ENCODE measurements around the gene ANKRD24.

The ANKRD24 gene

DNA sequence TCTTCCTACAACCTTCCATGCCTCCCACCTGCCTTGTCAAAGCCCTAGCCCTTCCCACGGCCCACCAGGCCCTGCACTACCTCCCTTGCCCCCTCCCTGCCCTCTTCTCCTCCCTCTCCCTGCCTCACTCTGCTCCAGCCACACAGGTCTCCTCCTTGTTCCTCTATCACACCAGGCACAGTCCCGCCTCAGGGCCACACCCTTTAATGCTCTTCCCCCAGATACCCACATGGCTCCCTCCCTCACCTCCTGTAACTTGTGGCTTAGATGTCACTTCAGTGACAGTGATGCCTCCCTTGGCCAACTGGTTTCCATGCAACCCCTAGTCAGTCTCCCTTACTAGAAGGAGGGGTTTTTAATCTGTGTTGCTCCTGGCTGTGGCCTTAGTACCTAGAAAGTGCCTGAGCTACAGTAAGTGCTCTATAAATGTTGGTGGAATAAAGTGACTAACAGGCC is 1.4 kb upstream of the ANKRD24 start:
- Histone ChIP-seq H3K27me3 (ENCODE audit: insufficient read depth, poor library complexity, severe bottlenecking) (no peaks in the 10 kb centered on the region), H3K4me3 (replicated peaks; ENCODE audit: insufficient read depth, low read length) (no peak overlapping the region; the same call in 1 of the 2 replicates), H3K27ac (replicated peaks) (no peak overlapping the region)
- TF ChIP-seq REST (IDR thresholded peaks at IDR 0.05; ENCODE audit: insufficient replicate concordance, low read depth) = no peak
- no peak for TF ChIP-seq POLR2AphosphoS5 (IDR thresholded peaks at IDR 0.05; ENCODE audit: low read depth)
- TF ChIP-seq, protein P1, sequence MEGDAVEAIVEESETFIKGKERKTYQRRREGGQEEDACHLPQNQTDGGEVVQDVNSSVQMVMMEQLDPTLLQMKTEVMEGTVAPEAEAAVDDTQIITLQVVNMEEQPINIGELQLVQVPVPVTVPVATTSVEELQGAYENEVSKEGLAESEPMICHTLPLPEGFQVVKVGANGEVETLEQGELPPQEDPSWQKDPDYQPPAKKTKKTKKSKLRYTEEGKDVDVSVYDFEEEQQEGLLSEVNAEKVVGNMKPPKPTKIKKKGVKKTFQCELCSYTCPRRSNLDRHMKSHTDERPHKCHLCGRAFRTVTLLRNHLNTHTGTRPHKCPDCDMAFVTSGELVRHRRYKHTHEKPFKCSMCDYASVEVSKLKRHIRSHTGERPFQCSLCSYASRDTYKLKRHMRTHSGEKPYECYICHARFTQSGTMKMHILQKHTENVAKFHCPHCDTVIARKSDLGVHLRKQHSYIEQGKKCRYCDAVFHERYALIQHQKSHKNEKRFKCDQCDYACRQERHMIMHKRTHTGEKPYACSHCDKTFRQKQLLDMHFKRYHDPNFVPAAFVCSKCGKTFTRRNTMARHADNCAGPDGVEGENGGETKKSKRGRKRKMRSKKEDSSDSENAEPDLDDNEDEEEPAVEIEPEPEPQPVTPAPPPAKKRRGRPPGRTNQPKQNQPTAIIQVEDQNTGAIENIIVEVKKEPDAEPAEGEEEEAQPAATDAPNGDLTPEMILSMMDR (IDR thresholded peaks at IDR 0.05; ENCODE audit: insufficient read depth, low read length) = no peak
- peak in 1 of 2 experiments; percentile 49 for DNase-seq (ENCODE audit: low read depth in 1 of 2, low spot score in 1 of 2)

- DNase-seq (ENCODE audit: low read depth in 1 of 2, low spot score in 1 of 2) = peak in 1 of 2 experiments; percentile 24
- Histone ChIP-seq H3K27me3 (ENCODE audit: insufficient read depth, poor library complexity, severe bottlenecking) (no peaks in the 10 kb centered on the region), H3K27ac (replicated peaks) (no peak overlapping the region), H3K4me3 (replicated peaks; ENCODE audit: insufficient read depth, low read length) (no peak overlapping the region)
- TF ChIP-seq REST (IDR thresholded peaks at IDR 0.05; ENCODE audit: insufficient replicate concordance, low read depth) (no peak), SPI1 (IDR thresholded peaks at IDR 0.05; ENCODE audit: borderline replicate concordance, low read depth) (peak; percentile 51)
These were observed 1.7 kb downstream of the ANKRD24 start for GRCh38 chr19:4183967-4184717.

GRCh38 chr19:4184718-4185352 is 2.3 kb downstream of the ANKRD24 start:
- no peak for DNase-seq (ENCODE audit: low read depth in 1 of 2, low spot score in 1 of 2)
- Histone ChIP-seq H3K27me3 (ENCODE audit: insufficient read depth, poor library complexity, severe bottlenecking) (no peaks in the 10 kb centered on the region), H3K27ac (replicated peaks) (no peak overlapping the region), H3K4me3 (replicated peaks; ENCODE audit: insufficient read depth, low read length) (no peak overlapping the region)
- TF ChIP-seq SPI1 (IDR thresholded peaks at IDR 0.05; ENCODE audit: borderline replicate concordance, low read depth) (no peak), POLR2AphosphoS5 (IDR thresholded peaks at IDR 0.05; ENCODE audit: low read depth) (no peak), GABPA (IDR thresholded peaks at IDR 0.05; ENCODE audit: low read depth) (no peak), REST (IDR thresholded peaks at IDR 0.05; ENCODE audit: insufficient replicate concordance, low read depth) (no peak)
- TF ChIP-seq, protein P1 (IDR thresholded peaks at IDR 0.05; ENCODE audit: insufficient read depth, low read length) = no peak

All from HL-60 (cell line).